GM18873 (cell line): ENCODE measurements around the gene SPAG16.

ENCODE experiments used
- ATAC-seq: cut with Tn5 transposase; IDR thresholded peaks from one replicate; pipeline ENCODE4 v1.9.1; 2021; ENCODE audit warnings: mild to moderate bottlenecking, moderate library complexity, moderate number of reproducible peaks; ENCODE audit not compliant: unreplicated experiment, low FRiP score

The SPAG16 gene

DNA sequence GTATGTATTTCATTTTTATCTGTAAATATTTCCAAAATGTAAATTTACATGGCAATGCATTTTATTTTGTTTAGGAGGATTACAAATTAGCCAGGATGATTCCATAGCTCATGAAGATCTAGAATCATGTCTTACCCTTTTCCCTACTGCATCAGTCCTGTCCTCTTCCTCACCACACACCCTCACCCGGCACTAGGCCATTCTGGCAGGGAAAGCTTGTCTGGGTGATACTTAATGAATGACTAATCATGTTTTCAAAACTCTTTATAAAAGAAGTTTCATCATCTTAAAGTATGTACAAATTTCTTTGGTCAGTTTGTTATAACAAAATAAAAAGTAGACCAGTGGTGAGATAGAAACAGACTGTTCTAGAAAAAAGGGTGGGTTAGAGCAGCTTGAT is 843.3 kb downstream of the SPAG16 start:
- ATAC-seq: no peak

DNA sequence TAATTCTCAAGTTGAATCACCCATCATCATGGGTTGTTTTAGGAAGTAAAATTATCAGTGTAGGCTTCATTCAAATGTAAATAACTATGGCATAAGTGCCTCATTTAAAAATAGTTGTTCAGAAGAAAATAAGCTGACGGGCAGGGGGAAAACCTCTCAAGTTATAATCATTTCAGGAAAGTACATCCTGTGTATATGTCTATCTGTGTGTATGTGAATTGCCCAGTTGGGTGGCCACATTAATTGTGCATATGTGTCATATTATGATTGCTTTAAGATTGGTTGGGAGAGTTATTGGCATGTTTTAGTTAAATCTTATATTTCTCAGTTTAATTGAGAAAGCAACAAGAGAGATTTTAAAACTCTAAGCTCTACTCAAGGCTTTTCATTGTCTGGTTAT is 843.8 kb downstream of the SPAG16 start:
- no peak for ATAC-seq

DNA sequence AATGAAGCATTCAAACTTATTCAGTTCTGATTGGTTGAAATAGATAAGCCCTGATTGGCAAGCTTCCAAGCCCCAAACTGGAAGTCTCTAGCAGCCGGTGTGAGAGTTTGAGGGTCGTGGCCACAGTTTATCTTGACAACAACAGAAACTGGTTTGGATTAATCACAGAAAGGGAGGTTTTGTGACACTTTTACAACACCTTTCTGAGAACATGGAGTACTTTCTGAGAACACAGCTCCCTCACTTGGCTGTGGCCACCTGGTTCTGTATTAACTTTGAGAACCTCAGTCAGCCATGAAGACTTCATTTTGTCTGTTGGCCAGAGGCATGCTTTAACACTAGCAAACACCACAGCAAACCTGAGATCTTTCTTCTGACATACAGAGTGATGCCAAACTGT is 845.9 kb downstream of the SPAG16 start:
- ATAC-seq: no peak

DNA sequence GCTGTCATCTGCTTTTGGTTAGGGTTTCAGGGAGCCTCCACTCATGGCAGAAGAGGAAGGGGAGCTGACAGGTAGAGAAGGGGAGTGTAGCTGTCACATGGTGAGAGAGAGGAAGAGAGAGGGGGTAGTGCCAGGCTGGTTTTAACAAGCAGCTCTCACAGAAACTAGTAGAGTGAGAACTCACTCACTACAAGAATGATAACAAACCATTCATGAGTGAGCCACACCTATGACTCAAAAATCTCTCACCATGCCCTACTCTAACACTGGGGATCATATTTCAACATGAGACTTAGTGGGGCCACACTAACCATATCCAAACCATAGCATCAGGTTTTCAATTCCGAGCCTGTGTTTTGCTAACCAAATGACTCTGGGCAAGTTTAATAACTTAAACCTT is 851.7 kb downstream of the SPAG16 start:
- ATAC-seq: no peak

DNA sequence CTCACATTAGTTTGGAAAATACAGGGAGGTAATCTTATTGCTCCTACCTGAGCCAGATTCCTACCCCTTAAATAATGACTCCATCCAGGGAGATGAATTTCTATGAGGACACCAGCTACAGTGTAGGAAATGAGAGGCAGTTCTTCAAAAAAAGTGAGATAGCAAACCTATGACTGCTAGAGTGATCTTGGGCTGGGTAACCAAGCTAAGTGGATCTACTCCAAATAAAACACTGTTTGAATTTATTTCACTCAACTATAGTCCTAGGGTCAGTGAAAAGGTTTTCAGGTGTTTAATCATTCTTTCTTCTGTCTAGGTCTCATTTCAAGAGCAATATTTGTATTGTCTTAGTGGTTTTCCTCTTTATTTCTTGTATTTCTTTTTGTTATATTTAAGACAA is 854.5 kb downstream of the SPAG16 start:
- no peak for ATAC-seq

DNA sequence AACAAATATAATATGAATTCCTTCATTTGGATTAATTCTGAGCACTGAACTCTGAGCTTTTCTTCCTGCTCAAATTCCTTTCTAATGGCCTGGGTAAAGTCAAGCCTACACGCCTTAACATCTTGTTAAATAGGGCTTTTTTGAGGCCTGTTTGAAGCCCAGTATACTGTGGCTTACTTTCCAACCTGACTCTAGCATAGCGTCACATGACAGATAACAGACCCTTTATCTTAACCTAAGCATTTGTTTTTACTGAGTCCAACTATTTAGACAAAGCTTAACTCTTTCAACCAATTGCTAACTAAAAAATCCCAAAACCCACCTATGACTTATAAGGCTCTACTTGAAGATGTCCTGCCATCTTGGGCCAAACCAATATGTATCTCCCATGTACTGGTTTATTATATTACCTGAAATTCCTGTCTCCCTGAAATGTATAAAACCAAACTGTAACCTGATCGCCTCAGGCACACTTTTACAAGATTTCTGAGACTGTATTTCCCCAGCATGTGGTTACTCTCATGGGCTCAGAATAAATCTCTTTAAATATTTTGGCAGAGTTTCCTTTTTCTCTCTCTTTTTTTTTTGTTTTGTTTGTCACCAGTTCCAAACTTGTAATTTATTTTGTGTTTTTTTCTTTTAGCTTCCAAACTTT is 855.5 kb downstream of the SPAG16 start:
- ATAC-seq: no peak

DNA sequence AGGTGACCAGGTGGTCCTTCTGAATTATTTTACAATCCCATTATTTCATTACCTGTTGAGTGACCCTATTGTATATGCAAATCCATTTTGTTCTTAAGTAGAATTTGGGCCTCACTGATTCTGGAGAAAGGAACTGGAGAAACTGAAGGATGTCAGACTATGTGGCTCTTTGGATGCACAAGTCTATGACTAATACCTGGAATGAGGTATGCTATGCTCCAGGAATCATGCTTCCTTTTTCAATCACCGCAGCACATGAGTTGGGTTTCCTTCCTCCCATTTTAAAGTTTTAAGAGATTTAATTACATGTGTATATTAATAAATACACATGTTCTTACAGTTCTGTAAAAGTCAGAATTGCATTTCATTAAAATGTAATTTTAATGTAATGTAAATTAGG is 872.7 kb downstream of the SPAG16 start:
- ATAC-seq: no peak

DNA sequence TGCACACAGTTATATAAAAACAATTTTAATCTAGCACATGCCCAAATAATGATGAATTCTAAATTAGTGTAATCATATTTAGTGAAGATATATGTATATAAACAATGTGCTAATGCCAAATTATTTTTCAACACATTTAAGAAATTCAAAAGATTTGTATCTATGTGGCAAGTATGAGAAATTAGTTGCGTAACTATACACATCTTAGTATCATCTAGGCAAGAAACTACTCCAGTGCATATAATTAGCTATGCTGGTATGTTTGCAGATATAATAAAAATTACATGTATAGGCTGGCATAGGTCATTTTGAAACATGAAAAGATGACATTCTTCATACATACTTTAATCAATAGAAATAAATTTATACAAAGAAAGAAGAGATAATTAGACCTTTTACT is 874.6 kb downstream of the SPAG16 start:
- ATAC-seq: no peak

DNA sequence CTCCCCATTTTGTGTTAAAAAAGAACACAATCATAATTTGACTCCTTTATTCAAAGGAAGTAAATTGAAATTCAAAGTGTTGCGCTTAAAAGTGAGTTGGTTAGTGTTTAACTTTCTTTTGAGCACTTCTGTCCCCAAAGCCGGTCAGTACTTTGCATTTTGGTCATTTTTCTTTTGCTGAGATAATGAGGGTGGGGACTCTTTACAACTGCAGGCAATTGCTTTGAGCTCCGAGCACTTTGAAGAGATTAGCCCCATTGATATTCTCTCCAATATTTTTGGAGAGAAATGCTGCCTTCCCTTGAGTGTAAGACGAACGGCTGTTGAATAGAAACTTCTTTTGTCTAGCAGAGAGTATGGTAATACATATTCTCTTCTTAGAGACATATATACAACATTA is 885.0 kb downstream of the SPAG16 start:
- no peak for ATAC-seq

DNA sequence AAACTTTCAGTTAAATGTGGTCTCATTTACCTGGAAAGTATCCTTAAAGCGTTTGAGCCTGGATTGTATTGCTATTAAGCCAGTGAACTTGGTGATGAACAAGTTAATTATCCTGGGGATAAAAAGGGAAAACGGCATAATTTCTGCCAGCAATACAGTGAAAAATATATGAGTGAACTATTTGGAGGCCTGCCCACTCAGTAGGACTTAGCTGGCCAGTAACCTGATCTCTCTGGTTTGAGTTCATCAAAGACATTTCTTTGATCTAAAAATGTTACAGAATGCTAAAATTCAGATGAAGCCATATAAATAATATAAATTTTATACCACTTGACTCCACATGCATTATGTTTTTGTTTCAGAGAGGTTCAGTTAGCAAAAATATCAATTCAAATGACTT is 885.5 kb downstream of the SPAG16 start:
- no peak for ATAC-seq

DNA sequence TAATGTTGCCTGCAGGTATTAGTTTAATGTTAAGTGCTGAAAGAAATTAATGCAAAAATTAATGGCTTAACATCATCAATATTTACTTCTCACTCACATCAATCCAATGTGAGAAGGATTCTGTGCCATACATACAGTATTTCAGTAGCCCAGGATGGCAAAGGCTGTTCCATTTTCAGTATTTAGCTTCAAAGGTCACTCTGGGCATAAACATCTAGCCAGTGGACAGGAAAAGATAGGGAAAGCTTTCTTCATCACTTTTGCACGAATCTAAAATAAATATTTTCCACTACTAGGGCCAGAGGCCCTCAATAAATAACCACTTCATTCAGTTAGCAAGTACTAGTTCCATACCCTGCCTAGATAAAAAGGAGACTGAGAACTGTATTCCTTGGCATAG is 890.3 kb downstream of the SPAG16 start:
- no peak for ATAC-seq

DNA sequence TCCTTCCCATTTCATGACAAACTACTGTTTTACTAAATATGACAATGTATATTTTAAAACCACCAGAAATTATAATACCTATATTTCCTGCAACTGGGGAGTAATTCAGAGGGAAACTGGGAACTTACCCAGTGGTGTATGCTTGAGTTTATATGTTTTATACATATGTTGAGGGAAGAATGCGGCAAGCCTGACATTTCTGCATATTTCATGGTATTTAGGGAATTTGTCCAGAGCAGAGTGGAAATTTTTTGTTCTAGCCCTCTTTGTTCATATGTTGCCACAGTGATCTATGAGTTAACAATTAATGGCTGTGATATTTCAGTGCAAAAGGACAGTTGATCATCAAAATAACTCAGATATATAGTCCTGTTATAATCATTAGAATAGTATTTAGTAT is 895.8 kb downstream of the SPAG16 start:
- ATAC-seq: no peak

DNA sequence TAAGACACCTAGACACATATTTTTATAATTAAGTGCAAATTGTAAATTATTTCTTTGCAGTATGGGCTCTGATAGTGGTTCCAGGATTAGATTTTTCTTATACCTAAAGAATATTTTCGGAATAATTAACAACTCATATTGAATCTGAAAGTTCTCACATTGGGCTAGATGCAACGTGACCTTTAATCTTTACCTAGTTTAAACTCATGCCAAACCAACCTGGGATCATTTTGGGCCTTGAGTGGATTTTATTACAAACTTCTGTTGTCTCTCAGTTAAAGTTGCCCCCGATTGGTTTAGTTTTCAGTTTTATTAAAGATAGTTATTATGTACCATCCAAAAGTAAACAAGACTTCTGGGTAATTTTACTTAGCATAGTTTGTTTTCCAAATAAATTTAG is 896.4 kb downstream of the SPAG16 start:
- no peak for ATAC-seq

DNA sequence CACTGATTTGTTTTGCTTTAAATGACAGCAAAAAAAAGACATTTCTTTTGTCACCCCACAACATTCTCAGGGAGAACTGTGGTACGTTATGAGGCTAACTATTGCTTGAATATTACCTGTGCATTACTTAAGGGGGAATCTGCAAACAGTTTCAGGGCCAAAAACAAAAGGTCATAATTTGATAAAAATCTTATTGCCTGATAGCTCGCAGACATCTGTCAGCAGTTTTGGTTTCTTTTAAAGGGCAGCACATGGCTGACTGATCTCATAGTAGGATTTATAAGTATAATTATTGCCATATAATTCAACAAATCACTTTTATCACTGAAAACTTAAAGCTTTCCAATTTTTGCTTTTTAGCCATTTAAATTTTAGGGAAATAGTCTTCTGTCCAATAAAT is 900.2 kb downstream of the SPAG16 start:
- no peak for ATAC-seq

DNA sequence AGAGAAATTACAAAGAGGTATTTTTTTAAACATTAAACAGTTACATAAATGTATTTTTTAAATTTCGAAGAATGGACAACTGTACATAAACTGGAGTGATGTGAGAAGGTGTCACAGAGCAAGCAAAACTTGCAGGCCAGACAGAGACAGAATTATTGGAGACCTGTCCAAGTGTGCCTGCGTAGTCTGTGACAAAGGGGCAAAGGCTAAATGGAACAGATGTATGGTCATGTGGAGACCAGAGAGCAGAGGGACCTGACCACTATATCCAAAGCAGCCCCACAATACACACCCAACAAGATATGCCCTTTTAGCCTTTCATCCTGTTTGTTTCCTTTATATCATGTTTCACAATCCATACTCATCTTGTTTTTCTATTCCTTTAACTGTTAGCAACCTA is 901.3 kb downstream of the SPAG16 start:
- no peak for ATAC-seq

DNA sequence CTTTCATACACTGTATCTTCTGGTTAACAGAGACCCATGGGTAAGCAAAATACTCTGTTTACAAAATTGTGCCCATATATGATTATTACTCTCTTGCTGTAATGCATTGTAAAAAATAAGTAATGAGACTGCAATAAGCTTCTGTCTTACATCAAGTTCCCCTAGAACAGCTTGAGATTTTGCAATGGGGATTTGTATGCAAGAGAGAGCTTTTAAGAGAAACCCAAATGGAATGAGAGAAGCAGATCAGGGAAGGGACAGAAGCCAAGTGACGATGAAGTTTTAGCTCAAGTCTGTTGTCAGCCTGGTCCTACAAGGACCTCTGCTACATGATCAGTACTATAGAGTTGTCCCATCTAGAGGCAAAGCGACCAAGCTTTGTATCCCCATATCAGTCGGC is 908.4 kb downstream of the SPAG16 start:
- ATAC-seq: no peak

DNA sequence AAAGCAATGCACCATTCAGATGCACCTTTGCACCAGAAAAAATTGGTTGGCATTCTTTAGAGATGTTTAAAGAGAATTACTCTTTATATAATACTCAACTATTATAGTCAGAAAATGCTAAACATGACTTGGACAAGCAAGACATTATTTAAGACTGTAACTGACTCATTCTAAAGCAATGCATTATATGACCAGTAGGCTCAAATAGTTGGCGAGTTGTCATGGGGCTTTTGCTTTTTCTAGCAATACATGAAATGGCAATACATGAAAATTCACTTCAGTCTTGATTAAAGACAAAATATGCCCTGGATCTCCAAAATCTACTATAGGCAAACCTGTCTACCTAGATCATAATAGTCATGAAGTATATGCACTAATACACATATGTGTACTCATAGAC is 909.7 kb downstream of the SPAG16 start:
- ATAC-seq: no peak

DNA sequence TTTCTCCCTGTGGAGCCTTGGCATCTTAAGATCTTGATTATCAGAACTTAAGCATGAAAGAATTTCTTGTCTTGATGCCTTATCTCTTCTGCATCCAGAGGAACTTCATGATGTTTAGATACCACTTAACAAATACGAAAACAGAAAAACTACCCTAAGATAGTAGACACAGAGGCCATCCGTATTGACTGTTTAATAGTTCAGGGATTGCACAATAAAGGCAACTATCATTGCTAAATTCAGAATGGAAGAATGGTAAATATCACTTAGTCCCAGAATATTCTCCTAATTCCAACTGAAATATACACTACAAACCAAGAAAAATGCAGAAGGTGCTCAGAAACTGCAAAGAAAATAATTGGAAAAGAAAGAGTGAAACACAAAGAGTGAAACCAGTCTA is 912.0 kb downstream of the SPAG16 start:
- ATAC-seq: no peak

DNA sequence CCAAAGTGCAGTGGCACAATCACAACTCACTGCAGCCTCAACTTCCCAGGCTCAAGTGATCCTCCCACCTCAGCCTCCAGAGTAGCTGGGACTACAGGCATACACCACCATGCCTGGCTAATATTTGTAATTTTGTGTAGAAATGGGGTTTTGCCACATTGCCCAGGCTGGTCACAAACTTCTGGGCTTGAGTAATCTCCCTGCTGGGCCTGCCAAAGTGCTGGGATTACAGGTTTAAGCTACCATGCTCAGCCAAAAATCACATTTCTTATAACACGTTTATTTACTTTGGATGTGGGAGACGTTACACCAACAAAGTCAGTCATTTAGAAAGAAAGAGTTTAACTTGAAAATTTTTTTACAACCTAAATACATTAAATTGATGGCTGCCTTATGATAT is 917.6 kb downstream of the SPAG16 start:
- ATAC-seq: no peak

DNA sequence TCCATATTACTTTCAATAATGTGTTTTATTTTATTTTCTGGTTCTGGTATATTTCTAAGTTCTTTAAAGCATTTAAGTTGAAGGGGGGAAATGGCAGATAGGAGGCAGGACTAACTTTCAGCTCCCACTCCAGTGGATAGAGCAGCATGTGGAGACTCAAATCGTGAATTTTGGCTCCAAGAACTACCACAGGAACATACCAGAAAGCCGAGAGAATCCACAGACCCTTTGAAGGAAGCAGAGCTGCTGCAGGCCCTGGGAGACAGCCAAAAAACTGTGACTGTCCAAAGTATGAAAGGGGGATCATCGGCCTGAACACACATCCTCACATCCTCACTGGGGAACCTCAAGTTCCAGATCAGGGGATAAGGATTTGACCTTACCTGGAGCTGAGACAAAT is 919.0 kb downstream of the SPAG16 start:
- no peak for ATAC-seq

DNA sequence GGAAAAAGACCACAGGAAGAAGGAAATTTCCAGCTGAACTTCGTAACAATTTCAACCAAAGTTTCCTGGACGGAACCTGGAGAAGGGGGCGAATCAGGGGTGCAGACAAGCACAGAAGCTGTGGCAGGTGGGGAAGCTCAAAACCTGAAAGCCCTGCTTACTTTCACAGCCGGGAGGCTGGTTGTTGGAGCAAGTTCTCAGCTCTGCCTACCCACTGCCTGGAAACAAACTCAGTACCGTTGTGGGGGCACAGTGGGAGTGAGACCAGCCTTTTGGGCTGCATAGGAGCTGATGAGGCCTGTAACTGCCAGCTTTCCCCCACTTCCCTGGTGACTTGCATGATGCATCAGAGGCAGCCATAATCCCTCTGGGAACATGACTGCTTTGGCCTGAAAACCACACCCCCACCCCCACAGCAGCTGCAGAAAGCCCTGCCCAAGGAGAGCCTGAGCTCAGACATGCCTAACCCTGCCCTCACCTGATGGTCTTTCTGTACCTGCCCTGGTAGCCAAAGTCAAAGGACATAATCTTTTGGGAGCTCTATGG is 919.6 kb downstream of the SPAG16 start:
- no peak for ATAC-seq

DNA sequence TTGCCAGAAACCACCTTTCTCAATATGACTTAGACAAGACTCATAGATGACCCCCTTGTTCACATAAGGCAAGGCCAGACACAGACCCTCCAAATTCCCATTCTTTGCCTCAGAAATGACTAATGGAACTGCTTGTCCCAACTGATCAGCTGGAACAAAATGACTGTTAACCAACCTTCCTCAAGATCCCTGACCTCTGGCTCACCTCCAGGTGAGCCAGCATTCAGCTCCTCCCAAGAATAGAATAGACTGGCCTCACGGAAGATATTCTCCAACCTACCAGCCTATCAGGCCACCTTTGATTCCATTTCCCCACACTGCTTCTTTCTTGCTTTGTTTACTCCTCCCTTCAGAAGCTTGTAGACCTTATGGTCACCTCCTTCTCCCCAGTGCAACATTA is 930.8 kb downstream of the SPAG16 start:
- ATAC-seq: no peak

DNA sequence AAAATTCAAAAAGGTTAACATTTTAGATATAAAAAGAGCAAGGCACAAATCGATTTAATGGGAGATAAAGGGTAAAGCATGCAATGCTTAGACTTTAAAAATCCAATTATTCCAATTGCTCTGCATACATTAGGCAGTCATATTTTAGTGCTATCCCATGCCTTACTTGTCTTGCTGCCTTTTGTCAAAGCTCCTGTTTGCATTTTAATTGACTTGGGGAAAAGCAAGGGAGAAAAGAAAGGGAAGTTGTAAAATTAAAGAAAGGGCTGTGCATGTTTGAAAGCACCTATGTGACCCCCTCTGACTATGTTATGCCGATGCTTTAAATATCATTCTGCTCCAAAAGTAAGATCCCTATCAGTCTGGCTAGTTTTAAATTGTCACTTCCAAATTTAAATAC is 932.9 kb downstream of the SPAG16 start:
- ATAC-seq: no peak
